SK-N-SH treated with all-trans-retinoic acid at 6 μM for 48 hours (cell line): ENCODE data around the gene SLC24A4.

Experiments used
- BACH2 ChIP-seq: fragments of 250-450 bp; sonication (Bioruptor Pico); IDR thresholded peaks from 2 replicates; pipeline ENCODE4 v1.9.0; 2021; ENCODE audit warnings: mild to moderate bottlenecking, borderline replicate concordance
- CSDC2 ChIP-seq: fragments of 250-450 bp; sonication (Bioruptor Pico); IDR thresholded peaks from 2 replicates; pipeline ENCODE4 v1.5.0; 2020; ENCODE audit warnings: mild to moderate bottlenecking, moderate library complexity
- OSR1 ChIP-seq: fragments of 250-450 bp; sonication (Bioruptor Pico); IDR thresholded peaks from 2 replicates; pipeline ENCODE4 v1.8.0; 2022; ENCODE audit warnings: moderate library complexity, mild to moderate bottlenecking, inconsistent platforms
- PPARA ChIP-seq: fragments of 250-450 bp; sonication (Bioruptor Pico); IDR thresholded peaks from 2 replicates; pipeline ENCODE4 v1.5.0; 2020; ENCODE audit warnings: mild to moderate bottlenecking, borderline replicate concordance
- SNAI2 ChIP-seq: fragments of 250-450 bp; sonication (Bioruptor Pico); IDR thresholded peaks from 2 replicates; pipeline ENCODE4 v1.5.0; 2020; ENCODE audit warnings: mild to moderate bottlenecking, moderate library complexity
- TCF4 ChIP-seq: fragments of 250-450 bp; sonication (Bioruptor Pico); IDR thresholded peaks from 2 replicates; pipeline ENCODE4 v1.8.0; 2021; ENCODE audit warnings: mild to moderate bottlenecking, moderate library complexity, borderline replicate concordance
- TOX ChIP-seq: fragments of 250-450 bp; sonication (Bioruptor Pico); IDR thresholded peaks from 2 replicates; pipeline ENCODE4 v1.8.0; 2021; ENCODE audit warnings: mild to moderate bottlenecking, moderate library complexity, borderline replicate concordance
- ZFP3 ChIP-seq: fragments of 250-450 bp; sonication (Bioruptor Pico); IDR thresholded peaks from 2 replicates; pipeline ENCODE4 v1.5.0; 2020; ENCODE audit warnings: mild to moderate bottlenecking, moderate library complexity
- ZFP30 ChIP-seq: fragments of 450-650 bp; formaldehyde crosslinking; IDR thresholded peaks from 2 replicates; pipeline ENCODE4 v1.5.0; 2022; ENCODE audit warnings: mild to moderate bottlenecking, moderate library complexity
- TF ChIP-seq, protein P1 (sequence below): fragments of 250-450 bp; sonication (Bioruptor Pico); IDR thresholded peaks from 2 replicates; pipeline ENCODE4 v1.8.0; 2020; ENCODE audit warnings: mild to moderate bottlenecking, moderate library complexity, borderline replicate concordance
- TF ChIP-seq, protein P2 (sequence below): fragments of 250-450 bp; sonication (Bioruptor Pico); IDR thresholded peaks from 2 replicates; pipeline ENCODE4 v1.5.0; 2020; ENCODE audit warnings: mild to moderate bottlenecking, moderate library complexity

DNA sequence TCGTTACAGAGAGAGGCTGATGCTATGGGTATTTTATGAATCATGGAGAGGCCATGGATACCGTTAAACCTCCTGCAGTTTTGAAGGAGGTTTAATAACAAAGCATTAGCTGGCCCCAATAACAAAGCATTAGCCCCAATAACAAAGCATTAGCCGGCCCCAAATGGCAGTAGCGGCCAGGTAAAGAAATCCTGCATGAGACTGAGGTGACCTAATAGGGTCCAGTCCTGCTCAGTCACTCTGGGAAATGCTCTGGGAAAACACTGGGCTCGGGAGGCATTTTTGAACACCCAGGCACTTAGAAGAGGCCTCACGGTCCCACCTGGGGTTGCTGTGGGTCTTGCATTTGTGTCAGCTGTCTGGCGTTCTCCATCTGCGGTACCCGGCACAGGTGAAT lies 189.8 kb downstream of the SLC24A4 start:
- TF ChIP-seq SNAI2 (no peak), TOX (CRISPR knock-in tag) (no peak), ZFP3 (CRISPR knock-in tag) (no peak), CSDC2 (CRISPR knock-in tag) (no peak), OSR1 (no peak), BACH2 (no peak), PPARA (CRISPR knock-in tag) (no peak), TCF4 (CRISPR knock-in tag) (no peak), ZFP30 (no peak)
- TF ChIP-seq, protein P1, sequence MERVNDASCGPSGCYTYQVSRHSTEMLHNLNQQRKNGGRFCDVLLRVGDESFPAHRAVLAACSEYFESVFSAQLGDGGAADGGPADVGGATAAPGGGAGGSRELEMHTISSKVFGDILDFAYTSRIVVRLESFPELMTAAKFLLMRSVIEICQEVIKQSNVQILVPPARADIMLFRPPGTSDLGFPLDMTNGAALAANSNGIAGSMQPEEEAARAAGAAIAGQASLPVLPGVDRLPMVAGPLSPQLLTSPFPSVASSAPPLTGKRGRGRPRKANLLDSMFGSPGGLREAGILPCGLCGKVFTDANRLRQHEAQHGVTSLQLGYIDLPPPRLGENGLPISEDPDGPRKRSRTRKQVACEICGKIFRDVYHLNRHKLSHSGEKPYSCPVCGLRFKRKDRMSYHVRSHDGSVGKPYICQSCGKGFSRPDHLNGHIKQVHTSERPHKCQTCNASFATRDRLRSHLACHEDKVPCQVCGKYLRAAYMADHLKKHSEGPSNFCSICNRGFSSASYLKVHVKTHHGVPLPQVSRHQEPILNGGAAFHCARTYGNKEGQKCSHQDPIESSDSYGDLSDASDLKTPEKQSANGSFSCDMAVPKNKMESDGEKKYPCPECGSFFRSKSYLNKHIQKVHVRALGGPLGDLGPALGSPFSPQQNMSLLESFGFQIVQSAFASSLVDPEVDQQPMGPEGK = no peak
- TF ChIP-seq, protein P2, sequence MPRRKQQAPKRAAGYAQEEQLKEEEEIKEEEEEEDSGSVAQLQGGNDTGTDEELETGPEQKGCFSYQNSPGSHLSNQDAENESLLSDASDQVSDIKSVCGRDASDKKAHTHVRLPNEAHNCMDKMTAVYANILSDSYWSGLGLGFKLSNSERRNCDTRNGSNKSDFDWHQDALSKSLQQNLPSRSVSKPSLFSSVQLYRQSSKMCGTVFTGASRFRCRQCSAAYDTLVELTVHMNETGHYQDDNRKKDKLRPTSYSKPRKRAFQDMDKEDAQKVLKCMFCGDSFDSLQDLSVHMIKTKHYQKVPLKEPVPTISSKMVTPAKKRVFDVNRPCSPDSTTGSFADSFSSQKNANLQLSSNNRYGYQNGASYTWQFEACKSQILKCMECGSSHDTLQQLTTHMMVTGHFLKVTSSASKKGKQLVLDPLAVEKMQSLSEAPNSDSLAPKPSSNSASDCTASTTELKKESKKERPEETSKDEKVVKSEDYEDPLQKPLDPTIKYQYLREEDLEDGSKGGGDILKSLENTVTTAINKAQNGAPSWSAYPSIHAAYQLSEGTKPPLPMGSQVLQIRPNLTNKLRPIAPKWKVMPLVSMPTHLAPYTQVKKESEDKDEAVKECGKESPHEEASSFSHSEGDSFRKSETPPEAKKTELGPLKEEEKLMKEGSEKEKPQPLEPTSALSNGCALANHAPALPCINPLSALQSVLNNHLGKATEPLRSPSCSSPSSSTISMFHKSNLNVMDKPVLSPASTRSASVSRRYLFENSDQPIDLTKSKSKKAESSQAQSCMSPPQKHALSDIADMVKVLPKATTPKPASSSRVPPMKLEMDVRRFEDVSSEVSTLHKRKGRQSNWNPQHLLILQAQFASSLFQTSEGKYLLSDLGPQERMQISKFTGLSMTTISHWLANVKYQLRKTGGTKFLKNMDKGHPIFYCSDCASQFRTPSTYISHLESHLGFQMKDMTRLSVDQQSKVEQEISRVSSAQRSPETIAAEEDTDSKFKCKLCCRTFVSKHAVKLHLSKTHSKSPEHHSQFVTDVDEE (CRISPR knock-in tag) = no peak
